ENCODE results near the gene TDP1. TPM values are rescaled to one million over a fixed set of nuclear protein-coding genes. Genes with fewer than 3 reads are reported as not detected.

The TDP1 gene
- total RNA-seq, 1 experiment from 2014 or later: 23.9 TPM

- no peak for TF ChIP-seq TCF7L2 (IDR thresholded peaks at IDR 0.05; ENCODE audit: low read depth, low read length)
- TF ChIP-seq SIN3A (IDR thresholded peaks at IDR 0.05; ENCODE audit: borderline replicate concordance, insufficient read depth, low read depth, low read length): no peak
- no peak for TF ChIP-seq REST (IDR thresholded peaks at IDR 0.05; ENCODE audit: insufficient read depth in 1 of 2, low read depth in 2 of 2, low read length in 1 of 2)
- TF ChIP-seq, protein P1, sequence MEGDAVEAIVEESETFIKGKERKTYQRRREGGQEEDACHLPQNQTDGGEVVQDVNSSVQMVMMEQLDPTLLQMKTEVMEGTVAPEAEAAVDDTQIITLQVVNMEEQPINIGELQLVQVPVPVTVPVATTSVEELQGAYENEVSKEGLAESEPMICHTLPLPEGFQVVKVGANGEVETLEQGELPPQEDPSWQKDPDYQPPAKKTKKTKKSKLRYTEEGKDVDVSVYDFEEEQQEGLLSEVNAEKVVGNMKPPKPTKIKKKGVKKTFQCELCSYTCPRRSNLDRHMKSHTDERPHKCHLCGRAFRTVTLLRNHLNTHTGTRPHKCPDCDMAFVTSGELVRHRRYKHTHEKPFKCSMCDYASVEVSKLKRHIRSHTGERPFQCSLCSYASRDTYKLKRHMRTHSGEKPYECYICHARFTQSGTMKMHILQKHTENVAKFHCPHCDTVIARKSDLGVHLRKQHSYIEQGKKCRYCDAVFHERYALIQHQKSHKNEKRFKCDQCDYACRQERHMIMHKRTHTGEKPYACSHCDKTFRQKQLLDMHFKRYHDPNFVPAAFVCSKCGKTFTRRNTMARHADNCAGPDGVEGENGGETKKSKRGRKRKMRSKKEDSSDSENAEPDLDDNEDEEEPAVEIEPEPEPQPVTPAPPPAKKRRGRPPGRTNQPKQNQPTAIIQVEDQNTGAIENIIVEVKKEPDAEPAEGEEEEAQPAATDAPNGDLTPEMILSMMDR (IDR thresholded peaks at IDR 0.05): no peak
- TF ChIP-seq POLR2AphosphoS5 (IDR thresholded peaks at IDR 0.05; ENCODE audit: low read depth, low read length): no peak
- in situ Hi-C loops (cut with HindIII; ENCODE audit: low pct_unique_long_range_greater_than_20kb, low sequenced_read_pairs) (no loop called here), intact Hi-C loops (cut with micrococcal nuclease; ENCODE audit: unreplicated experiment) (no loop called here)
- ChIA-PET POLR2A (no interaction called here), CTCF (no interaction called here)
- ATAC-seq (no peak), DNase-seq (ENCODE audit: low read depth, low spot score) (no peak)
- Histone ChIP-seq H3K27ac (ENCODE audit: low read length) (no peak overlapping the region), H3K4me3 (ENCODE audit: low read depth in 2 of 2, low read length in 2 of 2) (no peak overlapping the region), H3K36me3 (ENCODE audit: control insufficient read depth, insufficient read depth, low read length) (no peaks in the 10 kb centered on the region), H3K27me3 (ENCODE audit: control insufficient read depth, insufficient read depth, low read length) (no peaks in the 10 kb centered on the region), H3K9me3 (ENCODE audit: control insufficient read depth, insufficient read depth, low read depth, low read length) (no peaks in the 10 kb centered on the region), H3K4me1 (ENCODE audit: control insufficient read depth, insufficient read depth, low read length) (no peaks in the 10 kb centered on the region)
- BruUV-seq (replicated peaks): no TSS peak
These were observed 48.0 kb downstream of the TDP1 start for GRCh38 chr14:90003526-90004307.

- ChIA-PET CTCF (no interaction called here), POLR2A (no interaction called here)
- BruUV-seq (replicated peaks): no TSS peak
- no peak for DNase-seq (ENCODE audit: low read depth, low spot score)
- intact Hi-C loops (cut with micrococcal nuclease; ENCODE audit: unreplicated experiment) (no loop called here), in situ Hi-C loops (cut with HindIII; ENCODE audit: low pct_unique_long_range_greater_than_20kb, low sequenced_read_pairs) (no loop called here)
- Histone ChIP-seq H3K4me3 (ENCODE audit: low read depth in 2 of 2, low read length in 2 of 2) (no peak overlapping the region), H3K27ac (ENCODE audit: low read length) (no peak overlapping the region), H3K4me1 (ENCODE audit: control insufficient read depth, insufficient read depth, low read length) (no peaks in the 10 kb centered on the region), H3K9me3 (ENCODE audit: control insufficient read depth, insufficient read depth, low read depth, low read length) (no peaks in the 10 kb centered on the region), H3K36me3 (ENCODE audit: control insufficient read depth, insufficient read depth, low read length) (no peaks in the 10 kb centered on the region; the same call in 1 of the 2 replicates), H3K27me3 (ENCODE audit: control insufficient read depth, insufficient read depth, low read length) (no peaks in the 10 kb centered on the region)
- ATAC-seq: no peak
- no peak for TF ChIP-seq SIN3A (IDR thresholded peaks at IDR 0.05; ENCODE audit: borderline replicate concordance, insufficient read depth, low read depth, low read length)
- TF ChIP-seq TCF7L2 (IDR thresholded peaks at IDR 0.05; ENCODE audit: low read depth, low read length): no peak
- TF ChIP-seq REST (IDR thresholded peaks at IDR 0.05; ENCODE audit: insufficient read depth in 1 of 2, low read depth in 2 of 2, low read length in 1 of 2): no peak
- TF ChIP-seq, protein P1 (IDR thresholded peaks at IDR 0.05): no peak
- TF ChIP-seq POLR2AphosphoS5 (IDR thresholded peaks at IDR 0.05; ENCODE audit: low read depth, low read length): no peak
These were observed 49.7 kb downstream of the TDP1 start for GRCh38 chr14:90005441-90005840.
